ENCODE data around the gene KIRREL1.
A peak's percentile ranks its signal among the peaks of the same experiment; 100 is the strongest.

Gene KIRREL1

GRCh38 chr1:157993147-157993917 is at the start of gene KIRREL1:
TSS of gene KIRREL1 (plus strand) at chr1:157993645. CDS start at chr1:157993677, 32 bp downstream.
- no peak for DNase-seq

GRCh38 chr1:157944663-157945280 is 48.7 kb upstream of the KIRREL1 start:
- DNase-seq, result no peak

GRCh38 chr1:157948312-157949073 is 45.0 kb upstream of the KIRREL1 start:
- DNase-seq, result no peak

GRCh38 chr1:157949074-157949354 is 44.4 kb upstream of the KIRREL1 start:
- DNase-seq, result no peak

GRCh38 chr1:157951230-157951629 is 42.2 kb upstream of the KIRREL1 start:
- DNase-seq, result no peak

GRCh38 chr1:157952601-157953000 is 40.8 kb upstream of the KIRREL1 start:
- no peak for DNase-seq

GRCh38 chr1:157955221-157955620 is 38.2 kb upstream of the KIRREL1 start:
- no peak for DNase-seq

GRCh38 chr1:157955857-157956256 is 37.6 kb upstream of the KIRREL1 start:
- no peak for DNase-seq

GRCh38 chr1:157956732-157957131 is 36.7 kb upstream of the KIRREL1 start:
- no peak for DNase-seq

GRCh38 chr1:157958263-157958662 is 35.2 kb upstream of the KIRREL1 start:
- no peak for DNase-seq

- no peak for DNase-seq
Observed at GRCh38 chr1:157959750-157960149, 33.7 kb upstream of the KIRREL1 start.

GRCh38 chr1:157960773-157961172 is 32.7 kb upstream of the KIRREL1 start:
- no peak for DNase-seq

GRCh38 chr1:157961805-157962762 is 31.4 kb upstream of the KIRREL1 start:
- no peak for DNase-seq

- peak; percentile 21 for DNase-seq
Observed at GRCh38 chr1:157963713-157964112, 29.7 kb upstream of the KIRREL1 start.

GRCh38 chr1:157965584-157965983 is 27.9 kb upstream of the KIRREL1 start:
- DNase-seq, result no peak

- no peak for DNase-seq
Observed at GRCh38 chr1:157966031-157966537, 27.4 kb upstream of the KIRREL1 start.

GRCh38 chr1:157967205-157967604 is 26.2 kb upstream of the KIRREL1 start:
- no peak for DNase-seq

GRCh38 chr1:157968508-157968907 is 24.9 kb upstream of the KIRREL1 start:
- no peak for DNase-seq

- peak; percentile 63 for DNase-seq
Observed at GRCh38 chr1:157968946-157969345, 24.5 kb upstream of the KIRREL1 start.

GRCh38 chr1:157969697-157970485 is 23.6 kb upstream of the KIRREL1 start:
- peak; percentile 26 for DNase-seq

GRCh38 chr1:157971769-157972168 is 21.7 kb upstream of the KIRREL1 start:
- no peak for DNase-seq

Data from amniotic stem cell (primary cell).